Measurements from ENCODE around the gene GPC3. TPM values are rescaled to one million over a fixed set of nuclear protein-coding genes. Genes with fewer than 3 reads are reported as not detected.

GPC3 gene
- total RNA-seq, 1 donor from 2014 or later = 0.26 TPM

DNA sequence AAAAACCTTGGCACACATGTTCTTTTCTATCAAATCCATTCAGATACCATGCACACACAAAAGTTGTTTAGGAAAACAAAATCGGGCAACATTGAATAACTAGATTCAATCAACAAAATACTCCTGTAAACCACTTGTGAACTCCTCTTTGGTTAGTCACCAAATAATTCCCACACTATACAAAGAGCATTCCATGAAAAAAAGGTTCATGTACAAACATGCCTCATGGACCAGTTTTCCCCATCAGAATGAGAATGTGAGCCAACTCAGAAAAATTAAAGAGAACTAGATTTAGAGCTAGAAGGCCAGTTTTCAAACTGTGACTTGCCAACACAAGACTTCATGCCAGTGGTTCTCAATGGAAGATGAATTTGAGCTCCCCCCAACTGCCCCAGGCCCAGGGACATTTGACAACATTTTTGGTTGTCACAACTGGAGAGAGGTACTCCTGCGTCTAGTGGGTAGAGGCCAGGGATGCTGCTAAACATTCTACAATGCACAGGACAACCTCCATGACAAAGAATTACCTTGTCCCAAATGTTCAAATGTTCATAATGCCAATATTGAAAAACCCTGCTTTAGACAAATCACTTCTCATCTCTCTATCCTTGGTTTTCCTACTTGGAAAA is 55.4 kb downstream of the GPC3 start:
- H3K4me3 ChIP-seq (ENCODE audit: low read depth, low read length) = no peak overlapping the region
- DNase-seq (ENCODE audit: low read depth) = peak; percentile 76
- H3K27me3 ChIP-seq (ENCODE audit: control insufficient read depth, insufficient read depth, low read length) = no peaks in the 10 kb centered on the region
- TF ChIP-seq, protein P1, sequence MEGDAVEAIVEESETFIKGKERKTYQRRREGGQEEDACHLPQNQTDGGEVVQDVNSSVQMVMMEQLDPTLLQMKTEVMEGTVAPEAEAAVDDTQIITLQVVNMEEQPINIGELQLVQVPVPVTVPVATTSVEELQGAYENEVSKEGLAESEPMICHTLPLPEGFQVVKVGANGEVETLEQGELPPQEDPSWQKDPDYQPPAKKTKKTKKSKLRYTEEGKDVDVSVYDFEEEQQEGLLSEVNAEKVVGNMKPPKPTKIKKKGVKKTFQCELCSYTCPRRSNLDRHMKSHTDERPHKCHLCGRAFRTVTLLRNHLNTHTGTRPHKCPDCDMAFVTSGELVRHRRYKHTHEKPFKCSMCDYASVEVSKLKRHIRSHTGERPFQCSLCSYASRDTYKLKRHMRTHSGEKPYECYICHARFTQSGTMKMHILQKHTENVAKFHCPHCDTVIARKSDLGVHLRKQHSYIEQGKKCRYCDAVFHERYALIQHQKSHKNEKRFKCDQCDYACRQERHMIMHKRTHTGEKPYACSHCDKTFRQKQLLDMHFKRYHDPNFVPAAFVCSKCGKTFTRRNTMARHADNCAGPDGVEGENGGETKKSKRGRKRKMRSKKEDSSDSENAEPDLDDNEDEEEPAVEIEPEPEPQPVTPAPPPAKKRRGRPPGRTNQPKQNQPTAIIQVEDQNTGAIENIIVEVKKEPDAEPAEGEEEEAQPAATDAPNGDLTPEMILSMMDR (IDR thresholded peaks at IDR 0.05; ENCODE audit: insufficient read depth, low read length, severe bottlenecking) = no peak
- no peak for FAIRE-seq
- H3K36me3 ChIP-seq (ENCODE audit: control insufficient read depth, insufficient read depth, low read length) = no peaks in the 10 kb centered on the region

DNA sequence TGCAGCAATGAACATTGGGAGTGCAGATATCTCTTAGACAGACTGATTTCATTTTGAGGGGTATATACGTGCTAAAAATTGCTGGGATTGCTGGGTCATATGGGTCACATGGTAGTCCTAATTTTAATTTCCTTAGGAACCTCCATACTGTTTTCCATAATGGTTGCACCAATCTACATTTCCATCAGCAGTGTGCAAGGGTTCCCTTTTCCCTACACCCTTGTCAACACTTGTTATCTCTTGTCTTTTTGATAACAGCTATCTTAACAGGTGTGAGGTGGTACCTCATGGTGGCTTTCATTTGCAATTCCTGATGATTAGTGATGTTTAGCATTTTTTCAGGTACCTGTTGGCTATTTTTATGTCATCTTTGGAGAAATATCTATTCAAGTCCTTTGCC is 57.0 kb downstream of the GPC3 start:
- no peak for DNase-seq (ENCODE audit: low read depth)
- no peak overlapping the region for H3K4me3 ChIP-seq (ENCODE audit: low read depth, low read length)
- no peak for FAIRE-seq
- TF ChIP-seq, protein P1 (IDR thresholded peaks at IDR 0.05; ENCODE audit: insufficient read depth, low read length, severe bottlenecking) = no peak
- no peaks in the 10 kb centered on the region for H3K36me3 ChIP-seq (ENCODE audit: control insufficient read depth, insufficient read depth, low read length)
- H3K27me3 ChIP-seq (ENCODE audit: control insufficient read depth, insufficient read depth, low read length) = no peaks in the 10 kb centered on the region

DNA sequence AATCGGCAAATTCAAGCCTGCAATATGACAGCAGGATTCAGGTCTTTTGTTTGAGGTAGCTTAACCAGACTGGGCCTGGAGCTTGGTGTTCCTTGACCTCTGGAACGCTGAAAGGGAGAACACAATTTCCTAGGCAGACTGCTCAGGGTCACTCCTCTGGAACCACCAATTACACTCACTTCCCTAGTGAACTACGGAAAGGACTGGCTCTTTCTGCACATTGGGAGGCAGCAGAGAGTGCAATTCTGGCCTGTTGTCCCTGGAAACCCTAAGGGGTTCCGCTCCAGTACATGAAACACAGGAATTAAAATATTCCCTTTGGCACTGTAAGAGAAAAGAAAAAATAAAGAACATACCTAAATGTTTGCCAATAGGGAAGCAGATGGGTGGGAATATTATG is 58.6 kb downstream of the GPC3 start:
- TF ChIP-seq, protein P1 (IDR thresholded peaks at IDR 0.05; ENCODE audit: insufficient read depth, low read length, severe bottlenecking) = no peak
- H3K36me3 ChIP-seq (ENCODE audit: control insufficient read depth, insufficient read depth, low read length) = no peaks in the 10 kb centered on the region
- no peak overlapping the region for H3K4me3 ChIP-seq (ENCODE audit: low read depth, low read length)
- no peak for DNase-seq (ENCODE audit: low read depth)
- no peak for FAIRE-seq
- H3K27me3 ChIP-seq (ENCODE audit: control insufficient read depth, insufficient read depth, low read length) = no peaks in the 10 kb centered on the region

DNA sequence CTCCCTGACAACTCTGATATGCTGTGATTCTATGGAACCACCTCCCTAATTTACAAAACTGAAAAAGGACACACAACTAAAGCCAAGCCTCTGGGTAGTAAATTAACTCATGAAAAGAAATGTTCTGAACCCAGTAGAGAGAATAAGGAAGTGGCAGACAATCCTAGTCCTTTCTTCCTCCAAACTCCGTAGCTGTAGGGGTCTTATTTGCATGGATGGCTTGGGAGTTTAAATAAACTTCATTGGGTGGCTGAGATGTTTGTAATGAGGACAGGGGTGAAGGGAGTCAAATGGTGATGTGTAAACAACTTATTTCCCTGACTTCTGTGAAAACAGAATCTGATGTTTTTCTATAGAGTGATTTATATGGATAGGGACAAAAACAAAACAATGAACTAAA is 59.3 kb downstream of the GPC3 start:
- no peaks in the 10 kb centered on the region for H3K36me3 ChIP-seq (ENCODE audit: control insufficient read depth, insufficient read depth, low read length)
- H3K27me3 ChIP-seq (ENCODE audit: control insufficient read depth, insufficient read depth, low read length) = no peaks in the 10 kb centered on the region
- DNase-seq (ENCODE audit: low read depth) (no peak), FAIRE-seq (no peak)
- no peak overlapping the region for H3K4me3 ChIP-seq (ENCODE audit: low read depth, low read length)
- TF ChIP-seq, protein P1 (IDR thresholded peaks at IDR 0.05; ENCODE audit: insufficient read depth, low read length, severe bottlenecking) = no peak

DNA sequence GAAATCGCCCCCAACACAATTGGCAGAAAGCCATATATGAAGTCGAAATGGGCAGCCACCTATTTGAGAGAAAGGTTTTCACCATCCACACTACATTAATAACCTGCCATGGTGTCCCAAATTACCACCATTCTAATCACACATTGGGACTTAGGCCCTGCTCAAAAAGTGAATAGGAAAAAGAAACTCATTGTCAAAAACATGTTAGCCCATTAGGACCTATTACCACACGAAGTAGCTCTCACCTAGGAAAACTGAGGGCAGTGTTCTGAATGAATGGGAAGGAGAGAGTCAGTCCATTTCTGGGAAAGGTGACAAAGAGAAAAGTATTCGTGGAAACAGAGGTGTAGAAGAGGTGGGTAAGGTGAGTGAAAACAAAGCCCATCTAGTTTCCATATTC is 60.8 kb downstream of the GPC3 start:
- TF ChIP-seq, protein P1 (IDR thresholded peaks at IDR 0.05; ENCODE audit: insufficient read depth, low read length, severe bottlenecking) = no peak
- no peak for DNase-seq (ENCODE audit: low read depth)
- Histone ChIP-seq H3K4me3 (ENCODE audit: low read depth, low read length) (no peak overlapping the region), H3K36me3 (ENCODE audit: control insufficient read depth, insufficient read depth, low read length) (no peaks in the 10 kb centered on the region), H3K27me3 (ENCODE audit: control insufficient read depth, insufficient read depth, low read length) (no peaks in the 10 kb centered on the region)
- no peak for FAIRE-seq

DNA sequence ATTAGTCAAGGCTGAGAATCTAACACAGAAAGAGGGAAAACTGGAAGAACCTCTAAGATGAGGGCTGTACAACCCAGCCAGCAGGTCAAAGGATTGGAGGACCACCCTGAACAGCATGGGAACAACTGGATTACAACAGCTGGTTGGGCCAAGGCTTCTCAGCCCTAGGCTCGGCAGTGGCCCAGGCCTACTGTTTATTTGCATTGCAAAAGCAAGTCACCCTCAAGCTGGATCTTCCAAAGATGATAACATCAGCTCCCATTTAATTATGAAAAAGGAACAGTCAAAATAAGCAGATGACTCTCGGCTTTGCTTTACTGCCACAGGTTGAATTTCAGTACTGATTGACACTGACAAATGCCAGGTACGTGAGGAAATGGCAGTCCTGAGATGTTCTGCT is 61.8 kb downstream of the GPC3 start:
- Histone ChIP-seq H3K4me3 (ENCODE audit: low read depth, low read length) (no peak overlapping the region), H3K36me3 (ENCODE audit: control insufficient read depth, insufficient read depth, low read length) (no peaks in the 10 kb centered on the region), H3K27me3 (ENCODE audit: control insufficient read depth, insufficient read depth, low read length) (no peaks in the 10 kb centered on the region)
- FAIRE-seq (no peak), DNase-seq (ENCODE audit: low read depth) (no peak)
- TF ChIP-seq, protein P1 (IDR thresholded peaks at IDR 0.05; ENCODE audit: insufficient read depth, low read length, severe bottlenecking) = no peak

Measured in bronchial epithelial cell (primary cell).